Measurements from ENCODE around the gene FBXW8. TPM values are rescaled to one million over a fixed set of nuclear protein-coding genes. Genes with fewer than 3 reads are reported as not detected.

Gene FBXW8
- total and polyA plus RNA-seq, 2 donors from 2014 or later, result 3.3 to 20.3 TPM

DNA sequence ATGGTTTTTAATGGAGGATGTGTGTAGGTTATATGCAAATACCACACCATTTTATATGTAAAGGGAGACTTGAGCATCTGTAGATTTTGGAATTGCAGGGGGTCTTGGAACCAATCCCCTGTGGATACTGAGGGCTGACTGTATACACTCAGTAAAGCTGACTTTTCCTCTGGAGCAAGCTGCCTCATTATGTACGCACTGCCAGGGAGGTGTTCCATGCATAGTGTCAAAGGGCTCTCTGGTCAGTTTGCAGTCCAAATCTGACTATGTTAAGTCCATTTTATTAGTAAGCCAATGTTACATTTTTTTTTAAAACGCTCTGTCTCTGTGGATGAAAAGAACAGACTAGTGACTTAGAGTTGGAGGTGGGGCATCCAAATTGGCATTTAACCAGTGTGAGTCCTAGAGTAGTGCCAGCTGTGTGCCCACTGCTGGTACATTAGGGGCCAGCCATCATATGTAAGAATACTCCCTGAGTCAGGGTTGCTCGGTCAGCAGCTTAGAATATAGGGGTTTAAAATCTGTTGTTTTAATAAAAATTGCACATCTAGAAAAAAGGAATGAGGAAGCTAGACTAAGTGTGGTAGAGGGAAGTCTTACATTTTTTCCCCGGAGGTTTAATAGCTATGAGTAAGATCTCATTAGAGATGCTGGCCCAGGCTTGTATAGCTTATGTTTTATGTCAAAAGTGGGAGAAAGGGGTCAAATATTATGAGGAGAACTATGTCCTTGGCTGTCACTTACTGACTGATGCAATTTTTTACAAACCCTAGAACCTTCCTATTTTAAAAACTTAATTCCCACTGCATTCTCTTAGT, 101.4 kb downstream of the FBXW8 start:
- Histone ChIP-seq H3K9me3 (ENCODE audit: control insufficient read depth in 2 of 3, insufficient read depth in 1 of 3, low read length in 3 of 3) (peaks cover 0 to 2% (median 0%) of the 10 kb centered on the region in 3 donors), H3K36me3 (ENCODE audit: control insufficient read depth in 2 of 3, insufficient read depth in 3 of 3, low read length in 3 of 3) (peaks cover 2 to 33% (median 10%) of the 10 kb centered on the region in 3 donors), H3K27me3 (ENCODE audit: control insufficient read depth, insufficient read depth, low read length) (no peaks in the 10 kb centered on the region), H3K27ac (ENCODE audit: low read depth in 2 of 2, low read length in 2 of 2) (no peak overlapping the region), H3K4me1 (ENCODE audit: control insufficient read depth in 2 of 3, insufficient read depth in 2 of 3, low read depth in 1 of 3, low read length in 3 of 3) (no peaks in the 10 kb centered on the region), H3K4me3 (ENCODE audit: low read length in 3 of 3) (no peak overlapping the region), H3K9ac (ENCODE audit: low read length in 3 of 3) (no peak overlapping the region)
- TF ChIP-seq, protein P1, sequence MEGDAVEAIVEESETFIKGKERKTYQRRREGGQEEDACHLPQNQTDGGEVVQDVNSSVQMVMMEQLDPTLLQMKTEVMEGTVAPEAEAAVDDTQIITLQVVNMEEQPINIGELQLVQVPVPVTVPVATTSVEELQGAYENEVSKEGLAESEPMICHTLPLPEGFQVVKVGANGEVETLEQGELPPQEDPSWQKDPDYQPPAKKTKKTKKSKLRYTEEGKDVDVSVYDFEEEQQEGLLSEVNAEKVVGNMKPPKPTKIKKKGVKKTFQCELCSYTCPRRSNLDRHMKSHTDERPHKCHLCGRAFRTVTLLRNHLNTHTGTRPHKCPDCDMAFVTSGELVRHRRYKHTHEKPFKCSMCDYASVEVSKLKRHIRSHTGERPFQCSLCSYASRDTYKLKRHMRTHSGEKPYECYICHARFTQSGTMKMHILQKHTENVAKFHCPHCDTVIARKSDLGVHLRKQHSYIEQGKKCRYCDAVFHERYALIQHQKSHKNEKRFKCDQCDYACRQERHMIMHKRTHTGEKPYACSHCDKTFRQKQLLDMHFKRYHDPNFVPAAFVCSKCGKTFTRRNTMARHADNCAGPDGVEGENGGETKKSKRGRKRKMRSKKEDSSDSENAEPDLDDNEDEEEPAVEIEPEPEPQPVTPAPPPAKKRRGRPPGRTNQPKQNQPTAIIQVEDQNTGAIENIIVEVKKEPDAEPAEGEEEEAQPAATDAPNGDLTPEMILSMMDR (IDR thresholded peaks at IDR 0.05; ENCODE audit: borderline replicate concordance, extremely low read depth, insufficient read depth), result no peak
- intact Hi-C loops (cut with DNase I), result no loop called here
- DNase-seq (no peak), FAIRE-seq (no peak)

DNA sequence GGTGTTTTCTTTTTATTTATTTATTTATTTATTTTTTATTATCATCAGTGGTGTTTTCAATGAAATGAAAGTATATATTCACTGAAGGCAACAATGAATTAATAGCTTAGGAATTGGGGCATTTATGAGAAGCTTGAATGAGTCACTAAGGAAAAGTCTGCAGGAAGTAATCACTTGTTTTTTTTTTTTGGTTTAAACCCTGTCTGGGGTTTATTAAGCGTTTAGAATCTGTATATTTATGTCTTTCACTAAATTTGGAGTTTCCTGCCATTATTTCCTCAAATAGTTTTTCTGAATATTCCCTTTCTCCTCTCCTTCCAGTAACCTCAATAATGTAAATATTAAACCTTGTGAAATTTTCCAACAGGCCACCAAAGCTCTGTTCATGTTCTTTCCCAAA, 103.0 kb downstream of the FBXW8 start:
- TF ChIP-seq, protein P1 (IDR thresholded peaks at IDR 0.05; ENCODE audit: borderline replicate concordance, extremely low read depth, insufficient read depth), result no peak
- no peak for DNase-seq
- H3K9ac ChIP-seq (ENCODE audit: low read length in 3 of 3), result no peak overlapping the region
- H3K36me3 ChIP-seq (ENCODE audit: control insufficient read depth in 2 of 3, insufficient read depth in 3 of 3, low read length in 3 of 3), result peaks cover 4 to 33% (median 10%) of the 10 kb centered on the region in 3 donors
- intact Hi-C loops (cut with DNase I), result no loop called here
- no peak overlapping the region for H3K4me3 ChIP-seq (ENCODE audit: low read length in 3 of 3)
- H3K4me1 ChIP-seq (ENCODE audit: control insufficient read depth in 2 of 3, insufficient read depth in 2 of 3, low read depth in 1 of 3, low read length in 3 of 3), result no peaks in the 10 kb centered on the region
- no peaks in the 10 kb centered on the region for H3K27me3 ChIP-seq (ENCODE audit: control insufficient read depth, insufficient read depth, low read length)
- peaks cover 0 to 2% (median 0%) of the 10 kb centered on the region in 3 donors for H3K9me3 ChIP-seq (ENCODE audit: control insufficient read depth in 2 of 3, insufficient read depth in 1 of 3, low read length in 3 of 3)
- FAIRE-seq, result no peak
- no peak overlapping the region for H3K27ac ChIP-seq (ENCODE audit: low read depth in 2 of 2, low read length in 2 of 2)

DNA sequence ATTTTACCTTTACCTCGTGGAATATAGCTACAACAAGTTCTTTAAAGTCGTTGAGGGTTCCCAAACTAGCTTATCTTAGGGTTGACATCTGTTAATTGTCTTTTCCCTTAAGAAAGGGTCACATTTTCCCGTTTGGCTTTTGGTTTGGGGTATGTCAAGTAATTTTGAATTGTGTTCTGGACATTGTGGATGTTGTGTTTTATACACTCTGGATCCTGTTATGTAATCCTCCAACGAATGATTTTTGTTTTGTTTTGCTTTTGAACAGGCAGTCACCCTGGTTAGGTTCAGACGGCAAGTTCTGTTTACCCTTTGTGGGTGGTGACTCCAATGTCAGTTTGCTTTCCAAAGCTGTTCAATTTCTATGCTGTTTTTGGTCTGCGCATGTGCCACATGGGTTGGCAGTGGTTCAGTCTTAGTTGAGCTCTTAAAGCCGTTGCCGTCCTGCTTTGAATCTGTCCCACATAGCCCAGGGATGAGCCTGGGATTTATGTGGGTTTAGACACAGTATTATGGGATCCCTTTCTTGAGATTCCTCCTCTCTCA, 103.7 kb downstream of the FBXW8 start:
- no peak for DNase-seq
- TF ChIP-seq, protein P1 (IDR thresholded peaks at IDR 0.05; ENCODE audit: borderline replicate concordance, extremely low read depth, insufficient read depth), result no peak
- Histone ChIP-seq H3K27ac (ENCODE audit: low read depth in 2 of 2, low read length in 2 of 2) (no peak overlapping the region), H3K4me3 (ENCODE audit: low read length in 3 of 3) (no peak overlapping the region), H3K4me1 (ENCODE audit: control insufficient read depth in 2 of 3, insufficient read depth in 2 of 3, low read depth in 1 of 3, low read length in 3 of 3) (no peaks in the 10 kb centered on the region), H3K9ac (ENCODE audit: low read length in 3 of 3) (no peak overlapping the region), H3K9me3 (ENCODE audit: control insufficient read depth in 2 of 3, insufficient read depth in 1 of 3, low read length in 3 of 3) (peaks cover 0 to 2% (median 0%) of the 10 kb centered on the region in 3 donors), H3K36me3 (ENCODE audit: control insufficient read depth in 2 of 3, insufficient read depth in 3 of 3, low read length in 3 of 3) (peaks cover 4 to 33% (median 10%) of the 10 kb centered on the region in 3 donors), H3K27me3 (ENCODE audit: control insufficient read depth, insufficient read depth, low read length) (no peaks in the 10 kb centered on the region)
- intact Hi-C loops (cut with DNase I), result no loop called here
- FAIRE-seq, result no peak

Data from kidney (tissue), 14 donors.